Mesenchymal stem cell (in vitro differentiated cells and primary cell): ENCODE results near the gene MAP3K14.

Experiments used
- DNase-seq: peaks from one replicate; pipeline ENCODE4 v3.0.0-alpha.2; 2013
- H2AFZ ChIP-seq: one replicate; pipeline ENCODE4 v1.6.1; 2013; ENCODE audit warnings: low read depth, mild to moderate bottlenecking, control low read depth, inconsistent platforms, low read length, moderate library complexity
- H2AK5ac ChIP-seq: 2 replicates; pipeline ENCODE4 v1.6.1; 2013; ENCODE audit warnings: low read length, moderate library complexity, mild to moderate bottlenecking, inconsistent platforms; ENCODE audit not compliant: severe bottlenecking
- H2BK120ac ChIP-seq: one replicate; pipeline ENCODE4 v1.6.1; 2013; ENCODE audit warnings: low read depth, mild to moderate bottlenecking, inconsistent platforms, low read length, moderate library complexity
- H2BK12ac ChIP-seq, 2 experiments: one replicate each; pipeline ENCODE4 v1.6.1; 2013; ENCODE audit warnings: inconsistent platforms in 2 of 2, low read length in 2 of 2, mild to moderate bottlenecking in 2 of 2, moderate library complexity in 2 of 2, control low read depth in 1 of 2
- H2BK15ac ChIP-seq: one replicate; pipeline ENCODE4 v1.6.1; 2013; ENCODE audit warnings: mild to moderate bottlenecking, low read depth, inconsistent platforms; ENCODE audit not compliant: poor library complexity, severe bottlenecking
- H2BK5ac ChIP-seq: 2 replicates; pipeline ENCODE4 v1.6.1; 2013; ENCODE audit warnings: low read depth, mild to moderate bottlenecking, low read length, control low read depth, inconsistent platforms; ENCODE audit not compliant: poor library complexity, severe bottlenecking
- H3K14ac ChIP-seq, 2 experiments: one replicate each; pipeline ENCODE4 v1.6.1; 2013; ENCODE audit warnings: inconsistent platforms in 2 of 2, low read length in 2 of 2, control low read depth in 1 of 2, mild to moderate bottlenecking in 1 of 2, moderate library complexity in 1 of 2
- H3K18ac ChIP-seq, 2 experiments: one replicate each; pipeline ENCODE4 v1.6.1; 2013; ENCODE audit warnings: inconsistent platforms in 2 of 2, low read length in 2 of 2, control low read depth in 1 of 2, low read depth in 1 of 2, mild to moderate bottlenecking in 1 of 2
- H3K23ac ChIP-seq, 2 experiments: one replicate each; pipeline ENCODE4 v1.6.1; 2013; ENCODE audit warnings: inconsistent platforms in 2 of 2, low read length in 2 of 2, mild to moderate bottlenecking in 2 of 2, moderate library complexity in 2 of 2, control low read depth in 1 of 2
- H3K27ac ChIP-seq: 2 replicates; pipeline ENCODE4 v1.5.1; 2013; ENCODE audit warnings: mild to moderate bottlenecking, moderate library complexity, low read length, control low read depth, inconsistent platforms; ENCODE audit not compliant: poor library complexity, severe bottlenecking
- H3K27me3 ChIP-seq, 2 experiments: 2 replicates each; pipeline versions ENCODE4 v1.6.1 to v1.7.0; 2013; ENCODE audit warnings: low read length in 2 of 2, mild to moderate bottlenecking in 2 of 2, moderate library complexity in 2 of 2, control low read depth in 1 of 2, inconsistent platforms in 1 of 2; ENCODE audit not compliant: control insufficient read depth in 1 of 2, insufficient read depth in 1 of 2
- H3K36me3 ChIP-seq, 2 experiments: 2 replicates each; pipeline versions ENCODE4 v1.6.1 to v1.7.0; 2013; ENCODE audit warnings: low read length in 2 of 2, control low read depth in 1 of 2, inconsistent platforms in 1 of 2, low read depth in 1 of 2, mild to moderate bottlenecking in 1 of 2; ENCODE audit not compliant: insufficient read depth in 2 of 2, control insufficient read depth in 1 of 2
- H3K4ac ChIP-seq, 2 experiments: one replicate each; pipeline ENCODE4 v1.6.1; 2013; ENCODE audit warnings: inconsistent platforms in 2 of 2, low read length in 2 of 2, mild to moderate bottlenecking in 2 of 2, moderate library complexity in 2 of 2, control low read depth in 1 of 2, low read depth in 1 of 2
- H3K4me1 ChIP-seq: 2 replicates; pipeline ENCODE4 v1.6.1; 2013; ENCODE audit warnings: low read depth, low read length, control low read depth; ENCODE audit not compliant: control insufficient read depth, insufficient read depth
- H3K4me2 ChIP-seq: 2 replicates; pipeline ENCODE4 v1.6.1; 2013; ENCODE audit warnings: low read length, mild to moderate bottlenecking, inconsistent platforms; ENCODE audit not compliant: poor library complexity, severe bottlenecking
- H3K4me3 ChIP-seq, 2 experiments: 2 replicates each; pipeline versions ENCODE4 v1.5.1 to v1.7.0; 2013; ENCODE audit warnings: low read length in 2 of 2, mild to moderate bottlenecking in 2 of 2, control low read depth in 1 of 2, low read depth in 1 of 2; ENCODE audit not compliant: insufficient read depth in 1 of 2
- H3K79me1 ChIP-seq: replicated peaks from 2 replicates; pipeline ENCODE4 v1.6.1; 2013; ENCODE audit warnings: mild to moderate bottlenecking, control low read depth, low read length, inconsistent platforms; ENCODE audit not compliant: poor library complexity, severe bottlenecking
- H3K9ac ChIP-seq: 2 replicates; pipeline ENCODE4 v1.7.0; 2013; ENCODE audit warnings: mild to moderate bottlenecking, low read length, moderate library complexity
- H3K9me3 ChIP-seq: 2 replicates; pipeline ENCODE4 v1.7.0; 2013; ENCODE audit warnings: mild to moderate bottlenecking, low read length; ENCODE audit not compliant: control insufficient read depth
- H4K8ac ChIP-seq: one replicate; pipeline ENCODE4 v1.6.1; 2013; ENCODE audit warnings: inconsistent platforms, mild to moderate bottlenecking, low read length, moderate library complexity
- H4K91ac ChIP-seq: one replicate; pipeline ENCODE4 v1.6.1; 2013; ENCODE audit warnings: mild to moderate bottlenecking, low read length, inconsistent platforms
- whole genome bisulfite sequencing: methylation state at CpG from one replicate; pipeline ENCODE4 v1.1.7; 2013; ENCODE audit warnings: mixed read lengths; 5-methylcytosine and 5-hydroxymethylcytosine counted together

Gene MAP3K14

GRCh38 chr17:45361976-45362375 lies 45.2 kb upstream of the MAP3K14 start:
- H2BK5ac ChIP-seq: no peak overlapping the region
- no peak overlapping the region for H3K27ac ChIP-seq
- 90% methylated on average over 4 of the region's 4 CpGs for WGBS
- H3K4ac ChIP-seq: no peak overlapping the region
- H3K9ac ChIP-seq: no peak overlapping the region
- no peak overlapping the region for H3K23ac ChIP-seq
- no peak overlapping the region for H3K18ac ChIP-seq
- no peak overlapping the region for H2AFZ ChIP-seq
- no peaks in the 10 kb centered on the region for H3K79me1 ChIP-seq
- no peak overlapping the region for H2AK5ac ChIP-seq
- H3K4me3 ChIP-seq: no peak overlapping the region
- no peak overlapping the region for H2BK120ac ChIP-seq
- no peak overlapping the region for H4K8ac ChIP-seq
- H3K9me3 ChIP-seq: no peaks in the 10 kb centered on the region
- H3K27me3 ChIP-seq: peaks cover 0 to 11% of the 10 kb centered on the region in 2 experiments
- no peaks in the 10 kb centered on the region for H3K36me3 ChIP-seq
- H3K4me2 ChIP-seq: no peak overlapping the region
- no peak overlapping the region for H4K91ac ChIP-seq
- peaks cover 6% of the 10 kb centered on the region for H3K4me1 ChIP-seq
- H2BK15ac ChIP-seq: no peak overlapping the region
- no peak overlapping the region for H2BK12ac ChIP-seq
- no peak for DNase-seq
- H3K14ac ChIP-seq: no peak overlapping the region

- no peak overlapping the region for H2AFZ ChIP-seq
- no peak overlapping the region for H3K4ac ChIP-seq
- no peak overlapping the region for H4K8ac ChIP-seq
- H3K23ac ChIP-seq: no peak overlapping the region
- no peak overlapping the region for H3K9ac ChIP-seq
- H2BK120ac ChIP-seq: no peak overlapping the region
- no peak overlapping the region for H2AK5ac ChIP-seq
- H3K4me3 ChIP-seq: no peak overlapping the region
- H3K4me2 ChIP-seq: no peak overlapping the region
- H2BK5ac ChIP-seq: no peak overlapping the region
- WGBS: 93% methylated on average over 3 of the region's 3 CpGs
- H3K9me3 ChIP-seq: no peaks in the 10 kb centered on the region
- H2BK15ac ChIP-seq: no peak overlapping the region
- no peaks in the 10 kb centered on the region for H3K36me3 ChIP-seq
- no peak overlapping the region for H4K91ac ChIP-seq
- no peak overlapping the region for H3K27ac ChIP-seq
- no peak overlapping the region for H2BK12ac ChIP-seq
- H3K4me1 ChIP-seq: peaks cover 3% of the 10 kb centered on the region
- H3K27me3 ChIP-seq: peaks cover 0 to 11% of the 10 kb centered on the region in 2 experiments
- DNase-seq: no peak
- no peak overlapping the region for H3K18ac ChIP-seq
- no peak overlapping the region for H3K14ac ChIP-seq
- H3K79me1 ChIP-seq: no peaks in the 10 kb centered on the region
These were observed 44.6 kb upstream of the MAP3K14 start for GRCh38 chr17:45361451-45361850.

- Histone ChIP-seq H3K23ac (no peak overlapping the region), H3K4me3 (no peak overlapping the region), H2AK5ac (no peak overlapping the region), H2BK120ac (no peak overlapping the region), H2BK15ac (no peak overlapping the region), H2BK12ac (no peak overlapping the region), H4K91ac (no peak overlapping the region), H3K9ac (no peak overlapping the region), H3K27me3 (peaks cover 0 to 16% of the 10 kb centered on the region in 2 experiments), H3K18ac (no peak overlapping the region), H3K14ac (no peak overlapping the region), H3K27ac (no peak overlapping the region), H2AFZ (no peak overlapping the region), H3K4me1 (no peaks in the 10 kb centered on the region), H2BK5ac (no peak overlapping the region), H3K9me3 (peaks cover 5% of the 10 kb centered on the region), H3K79me1 (no peaks in the 10 kb centered on the region), H3K36me3 (no peaks in the 10 kb centered on the region), H3K4ac (no peak overlapping the region), H3K4me2 (no peak overlapping the region), H4K8ac (no peak overlapping the region)
- 98% methylated on average over 5 of the region's 5 CpGs for WGBS
- no peak for DNase-seq
These were observed 40.7 kb upstream of the MAP3K14 start for GRCh38 chr17:45357364-45357997.

GRCh38 chr17:45355087-45355486 lies 38.3 kb upstream of the MAP3K14 start:
- no peaks in the 10 kb centered on the region for H3K36me3 ChIP-seq
- no peak overlapping the region for H3K27ac ChIP-seq
- H3K9me3 ChIP-seq: peaks cover 19% of the 10 kb centered on the region
- H4K91ac ChIP-seq: no peak overlapping the region
- no peak overlapping the region for H3K9ac ChIP-seq
- H2BK15ac ChIP-seq: no peak overlapping the region
- H3K14ac ChIP-seq: no peak overlapping the region
- no peak overlapping the region for H2AFZ ChIP-seq
- H3K23ac ChIP-seq: no peak overlapping the region
- WGBS: 68% methylated on average over 2 of the region's 2 CpGs
- H2BK12ac ChIP-seq: no peak overlapping the region
- no peak for DNase-seq
- no peak overlapping the region for H4K8ac ChIP-seq
- H3K4me3 ChIP-seq: no peak overlapping the region
- H3K4me1 ChIP-seq: no peaks in the 10 kb centered on the region
- H3K27me3 ChIP-seq: peaks cover 0 to 10% of the 10 kb centered on the region in 2 experiments
- no peak overlapping the region for H3K4ac ChIP-seq
- H2BK120ac ChIP-seq: no peak overlapping the region
- H2AK5ac ChIP-seq: no peak overlapping the region
- H3K18ac ChIP-seq: no peak overlapping the region
- no peak overlapping the region for H2BK5ac ChIP-seq
- H3K79me1 ChIP-seq: no peaks in the 10 kb centered on the region
- H3K4me2 ChIP-seq: no peak overlapping the region
